Uterus (tissue), 2 donors: Measurements from ENCODE around the gene SIM2.

Experiments
- POLR2A ChIP-seq, 2 donors: fragments of 450-650 bp; IDR thresholded peaks; one replicate each; pipeline ENCODE4 v1.6.1; 2016; ENCODE audit warnings: antibody characterized with exemption in 2 of 2, mild to moderate bottlenecking in 1 of 2, moderate library complexity in 1 of 2
- TF ChIP-seq, protein P1 (sequence below), 4 experiments: fragments of 200-600 bp in 2 of 4; fragments of 450-650 bp in 2 of 4; sonication (generic) in 2 of 4; IDR thresholded peaks; one replicate each; pipeline ENCODE4 v1.5.1; 2016 to 2019; ENCODE audit warnings: antibody characterized with exemption in 4 of 4, mild to moderate bottlenecking in 2 of 4, moderate library complexity in 1 of 4

GRCh38 chr21:36689324-36689723, 9.6 kb upstream of the SIM2 start:
- TF ChIP-seq, protein P1, sequence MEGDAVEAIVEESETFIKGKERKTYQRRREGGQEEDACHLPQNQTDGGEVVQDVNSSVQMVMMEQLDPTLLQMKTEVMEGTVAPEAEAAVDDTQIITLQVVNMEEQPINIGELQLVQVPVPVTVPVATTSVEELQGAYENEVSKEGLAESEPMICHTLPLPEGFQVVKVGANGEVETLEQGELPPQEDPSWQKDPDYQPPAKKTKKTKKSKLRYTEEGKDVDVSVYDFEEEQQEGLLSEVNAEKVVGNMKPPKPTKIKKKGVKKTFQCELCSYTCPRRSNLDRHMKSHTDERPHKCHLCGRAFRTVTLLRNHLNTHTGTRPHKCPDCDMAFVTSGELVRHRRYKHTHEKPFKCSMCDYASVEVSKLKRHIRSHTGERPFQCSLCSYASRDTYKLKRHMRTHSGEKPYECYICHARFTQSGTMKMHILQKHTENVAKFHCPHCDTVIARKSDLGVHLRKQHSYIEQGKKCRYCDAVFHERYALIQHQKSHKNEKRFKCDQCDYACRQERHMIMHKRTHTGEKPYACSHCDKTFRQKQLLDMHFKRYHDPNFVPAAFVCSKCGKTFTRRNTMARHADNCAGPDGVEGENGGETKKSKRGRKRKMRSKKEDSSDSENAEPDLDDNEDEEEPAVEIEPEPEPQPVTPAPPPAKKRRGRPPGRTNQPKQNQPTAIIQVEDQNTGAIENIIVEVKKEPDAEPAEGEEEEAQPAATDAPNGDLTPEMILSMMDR (IDR thresholded peaks at IDR 0.05) = no peak
- no peak for TF ChIP-seq POLR2A (IDR thresholded peaks at IDR 0.05)
